GM18951 (cell line): ENCODE measurements around the gene HLF.

Experiments used
- POLR2A ChIP-seq: IDR thresholded peaks from 4 replicates; pipeline ENCODE4 v1.6.1; 2011; ENCODE audit warnings: mild to moderate bottlenecking; ENCODE audit not compliant: insufficient read length, insufficient read depth; ENCODE audit errors: extremely low read depth
- in situ Hi-C: fragments of 300-500 bp; cut with MboI; formaldehyde crosslinking; loops from one replicate; pipeline ENCODE4 v1.12.0; 2022; ENCODE audit warnings: low sequenced_read_pairs, mixed read lengths, inconsistent platforms; ENCODE audit not compliant: unreplicated experiment

HLF gene

GRCh38 chr17:55332296-55333041 lies 67.7 kb downstream of the HLF start:
- no peak for TF ChIP-seq POLR2A
- in situ Hi-C loops = no loop called here

GRCh38 chr17:55334285-55334684 lies 69.5 kb downstream of the HLF start:
- in situ Hi-C loops = no loop called here
- no peak for TF ChIP-seq POLR2A

- no peak for TF ChIP-seq POLR2A
- in situ Hi-C loops = no loop called here
Observed at GRCh38 chr17:55334881-55335540, 70.3 kb downstream of the HLF start.

GRCh38 chr17:55335625-55336024 lies 70.9 kb downstream of the HLF start:
- in situ Hi-C loops = no loop called here
- TF ChIP-seq POLR2A = no peak

- in situ Hi-C loops = no loop called here
- TF ChIP-seq POLR2A = no peak
Observed at GRCh38 chr17:55336426-55336825, 71.7 kb downstream of the HLF start.

GRCh38 chr17:55340176-55340575 lies 75.4 kb downstream of the HLF start:
- in situ Hi-C loops = no loop called here
- TF ChIP-seq POLR2A = no peak

- TF ChIP-seq POLR2A = no peak
- in situ Hi-C loops = no loop called here
Observed at GRCh38 chr17:55340686-55341085, 75.9 kb downstream of the HLF start.

- no peak for TF ChIP-seq POLR2A
- in situ Hi-C loops = no loop called here
Observed at GRCh38 chr17:55341432-55341831, 76.7 kb downstream of the HLF start.

- in situ Hi-C loops = no loop called here
- TF ChIP-seq POLR2A = no peak
Observed at GRCh38 chr17:55342800-55343585, 78.2 kb downstream of the HLF start.

GRCh38 chr17:55343900-55344513 lies 79.2 kb downstream of the HLF start:
- TF ChIP-seq POLR2A = no peak
- in situ Hi-C loops = no loop called here

GRCh38 chr17:55344514-55344997 lies 79.8 kb downstream of the HLF start:
- TF ChIP-seq POLR2A = no peak
- in situ Hi-C loops = no loop called here

GRCh38 chr17:55345132-55345531 lies 80.4 kb downstream of the HLF start:
- in situ Hi-C loops = no loop called here
- TF ChIP-seq POLR2A = no peak

- TF ChIP-seq POLR2A = no peak
- in situ Hi-C loops = no loop called here
Observed at GRCh38 chr17:55346658-55347057, 81.9 kb downstream of the HLF start.

GRCh38 chr17:55347341-55347740 lies 82.6 kb downstream of the HLF start:
- TF ChIP-seq POLR2A = no peak
- in situ Hi-C loops = no loop called here
